Loucy (cell line): ENCODE results near the gene CACNB2.

Experiments
- CTCF ChIP-seq: fragments of 200-600 bp; sonication (generic); conservative IDR thresholded peaks from 2 replicates; pipeline ENCODE4 v1.5.1; 2014; ENCODE audit warnings: mild to moderate bottlenecking, antibody characterized with exemption, low read length
- EZH2phosphoT487 ChIP-seq: fragments of 200-600 bp; IDR thresholded peaks from 2 replicates; pipeline ENCODE4 v1.6.1; 2018; ENCODE audit warnings: antibody characterized with exemption, mild to moderate bottlenecking, moderate library complexity, borderline replicate concordance

DNA sequence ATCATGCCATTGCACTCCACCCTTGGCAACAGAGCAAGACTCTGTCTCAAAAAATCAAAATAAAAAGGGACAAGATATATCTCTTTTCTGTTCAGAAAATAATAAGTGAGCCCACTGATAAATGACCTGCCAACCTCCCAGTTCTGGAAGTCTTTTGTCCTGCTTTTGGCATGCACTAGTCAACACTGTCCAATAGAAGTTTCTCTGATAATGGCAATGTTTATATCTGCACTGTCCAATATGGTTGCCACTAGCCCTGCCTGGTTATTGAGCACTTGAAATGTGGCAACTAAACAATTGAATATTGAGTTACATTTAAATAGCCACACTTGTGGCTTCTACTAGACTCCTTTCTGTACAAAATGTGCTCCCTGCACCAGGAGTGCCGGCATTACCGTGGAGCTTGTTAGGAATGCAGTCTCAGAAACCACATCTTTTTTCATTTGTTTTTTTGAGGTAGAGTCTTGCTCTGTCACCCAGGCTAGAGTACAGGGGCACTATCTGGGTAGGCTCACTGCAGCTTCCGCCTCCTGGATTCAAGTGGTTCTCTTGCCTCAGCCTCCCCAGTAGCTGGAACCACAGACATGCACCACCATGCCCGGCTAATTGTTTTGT, 229.7 kb downstream of the CACNB2 start:
- TF ChIP-seq CTCF (no peak), EZH2phosphoT487 (no peak)
